Liver (tissue), 9 donors: ENCODE results near the gene DHX15. TPM values are rescaled to one million over a fixed set of nuclear protein-coding genes. Genes with fewer than 3 reads are reported as not detected.

Experiments used
- DNase-seq: peaks from one replicate; pipeline ENCODE4 v3.0.0-alpha.2; 2017; ENCODE audit warnings: low spot score
- H3K27ac ChIP-seq, 2 donors: one replicate each; pipeline ENCODE4 v1.7.0; 2013; ENCODE audit warnings: inconsistent platforms in 2 of 2, low read length in 2 of 2, control low read depth in 1 of 2, low read depth in 1 of 2, mild to moderate bottlenecking in 1 of 2
- H3K27me3 ChIP-seq, 4 donors: one replicate each; pipeline versions ENCODE4 v1.6.1 to v1.7.0; 2013; ENCODE audit warnings: low read length in 3 of 4, inconsistent platforms in 1 of 4, mild to moderate bottlenecking in 1 of 4, moderate library complexity in 1 of 4; ENCODE audit not compliant: control insufficient read depth in 4 of 4, insufficient read depth in 4 of 4
- H3K36me3 ChIP-seq, 4 donors: one replicate each; pipeline versions ENCODE4 v1.6.1 to v1.7.0; 2013; ENCODE audit warnings: low read length in 3 of 4, mild to moderate bottlenecking in 3 of 4, low read depth in 1 of 4, moderate library complexity in 1 of 4; ENCODE audit not compliant: control insufficient read depth in 4 of 4, insufficient read depth in 3 of 4
- H3K4me1 ChIP-seq, 4 donors: one replicate each; pipeline versions ENCODE4 v1.6.1 to v1.7.0; 2013; ENCODE audit warnings: low read length in 3 of 4, mild to moderate bottlenecking in 3 of 4, moderate library complexity in 1 of 4; ENCODE audit not compliant: control insufficient read depth in 4 of 4, insufficient read depth in 4 of 4
- H3K4me3 ChIP-seq, 3 donors: one replicate each; pipeline versions ENCODE4 v1.6.1 to v1.7.0; 2013; ENCODE audit warnings: low read length in 3 of 3, control low read depth in 1 of 3, low read depth in 1 of 3, mild to moderate bottlenecking in 1 of 3
- H3K9ac ChIP-seq, 2 donors: one replicate each; pipeline ENCODE4 v1.7.0; 2013; ENCODE audit warnings: low read length in 2 of 2, mild to moderate bottlenecking in 2 of 2, moderate library complexity in 2 of 2, control low read depth in 1 of 2, low read depth in 1 of 2
- H3K9me3 ChIP-seq, 4 donors: one replicate each; pipeline versions ENCODE4 v1.6.1 to v1.7.0; 2013; ENCODE audit warnings: low read length in 3 of 4; ENCODE audit not compliant: control insufficient read depth in 4 of 4
- FOXA2 ChIP-seq: IDR thresholded peaks from 2 replicates; pipeline ENCODE4 v1.6.1; 2016; ENCODE audit warnings: antibody characterized with exemption
- HNF4A ChIP-seq, 2 donors: conservative IDR thresholded peaks; 2 replicates each; pipeline ENCODE4 v1.6.1; 2016; ENCODE audit warnings: antibody characterized with exemption in 2 of 2, mild to moderate bottlenecking in 2 of 2
- JUND ChIP-seq, 2 donors: IDR thresholded peaks; 2 replicates each; pipeline ENCODE4 v1.6.1; 2016; ENCODE audit warnings: antibody characterized with exemption in 2 of 2
- RAD21 ChIP-seq, 2 donors: IDR thresholded peaks; 2 replicates each; pipeline ENCODE4 v1.6.1; 2016; ENCODE audit warnings: antibody characterized with exemption in 2 of 2, mild to moderate bottlenecking in 2 of 2
- TAF1 ChIP-seq: conservative IDR thresholded peaks from 2 replicates; pipeline ENCODE4 v1.6.1; 2016; ENCODE audit warnings: antibody characterized with exemption, mild to moderate bottlenecking
- YY1 ChIP-seq: IDR thresholded peaks from 2 replicates; pipeline ENCODE4 v1.6.1; 2016; ENCODE audit warnings: antibody characterized with exemption, mild to moderate bottlenecking
- WGBS: extraction: QIAGEN DNeasy Blood & Tissue Kit; methylation state at CpG from one replicate; pipeline ENCODE4 v1.1.7; 2013; 5-methylcytosine and 5-hydroxymethylcytosine counted together
- polyA plus RNA-seq, 2 donors: library from polyadenylated mRNA; stranded (reverse) in 1 of 2; unstranded in 1 of 2; fragments of 200-250 nt in 1 of 2; fragments of >200 nt in 1 of 2; fragmentation: Nextera tagmentation in 1 of 2; extraction: Ambion mirVana in 1 of 2; gene quantifications; one replicate each; pipeline versions ENCODE4 v1.2.1 to v1.2.3, GENCODE V29; 2013 to 2015
- total RNA-seq, 2 donors: library from RNA; depleted of rRNA; stranded (reverse); fragments of >200 nt; gene quantifications; one replicate each; pipeline ENCODE4 v1.2.3, GENCODE V29; 2014
- TF ChIP-seq, protein P1 (sequence below): IDR thresholded peaks from 2 replicates; pipeline ENCODE4 v1.6.1; 2016; ENCODE audit warnings: antibody characterized with exemption
- donor health status: healthy.
- donor health status: healthy.
- donor health status: healthy.
- donor health status: healthy.
- donor health status: healthy.

Gene DHX15
- total and polyA plus RNA-seq, 4 donors = 25.2 to 80.9 (median 51.5) TPM

DNA sequence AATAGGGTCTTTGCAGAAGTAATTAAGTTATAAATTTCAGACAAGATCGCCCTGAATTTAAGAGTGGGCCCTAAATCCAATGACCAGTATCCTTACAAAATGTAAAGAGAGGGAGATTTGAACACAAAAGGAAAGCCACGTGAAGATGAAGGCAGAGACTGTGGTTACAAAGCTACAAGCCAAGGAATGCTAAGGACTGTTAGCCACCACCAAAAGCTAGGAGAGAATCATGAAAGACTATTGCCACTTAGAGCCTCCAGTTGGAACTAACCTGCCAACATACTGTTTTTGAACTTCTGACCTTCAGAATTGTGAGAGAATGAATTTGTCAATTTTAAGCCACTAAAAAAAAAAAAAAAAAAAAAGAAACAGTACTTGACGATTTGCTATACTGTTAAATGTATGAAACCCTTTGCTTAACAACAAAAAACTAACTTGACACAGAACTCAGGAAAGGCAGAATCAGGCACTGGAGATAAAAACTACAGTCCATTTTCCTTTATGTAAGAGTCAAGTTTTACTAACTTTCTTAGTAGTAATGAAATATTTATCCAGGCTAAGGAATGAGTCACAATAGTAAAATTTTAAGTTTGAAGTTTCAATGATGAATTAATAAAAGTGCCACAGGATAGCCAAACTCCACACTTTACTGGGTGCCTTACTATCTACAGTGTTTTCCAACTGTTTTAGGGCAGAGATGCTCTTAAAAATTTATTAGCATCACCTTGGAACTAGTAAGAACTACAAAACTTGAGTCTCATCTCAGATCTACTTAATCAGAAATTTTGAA, 25.1 kb downstream of the DHX15 start:
- Histone ChIP-seq H3K27ac (no peak overlapping the region), H3K4me3 (no peak overlapping the region), H3K36me3 (peaks cover 0 to 5% (median 2%) of the 10 kb centered on the region in 4 donors), H3K4me1 (peaks cover 0 to 17% (median 3%) of the 10 kb centered on the region in 4 donors), H3K27me3 (no peaks in the 10 kb centered on the region), H3K9me3 (peaks cover 0 to 2% (median 0%) of the 10 kb centered on the region in 4 donors), H3K9ac (no peak overlapping the region)
- DNase-seq = no peak
- TF ChIP-seq YY1 (no peak), JUND (IDR thresholded peaks at IDR 0.05) (no peak), TAF1 (no peak)
- TF ChIP-seq, protein P1, sequence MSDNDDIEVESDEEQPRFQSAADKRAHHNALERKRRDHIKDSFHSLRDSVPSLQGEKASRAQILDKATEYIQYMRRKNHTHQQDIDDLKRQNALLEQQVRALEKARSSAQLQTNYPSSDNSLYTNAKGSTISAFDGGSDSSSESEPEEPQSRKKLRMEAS = no peak
- WGBS = 69% methylated on average over 3 of the region's 3 CpGs

DNA sequence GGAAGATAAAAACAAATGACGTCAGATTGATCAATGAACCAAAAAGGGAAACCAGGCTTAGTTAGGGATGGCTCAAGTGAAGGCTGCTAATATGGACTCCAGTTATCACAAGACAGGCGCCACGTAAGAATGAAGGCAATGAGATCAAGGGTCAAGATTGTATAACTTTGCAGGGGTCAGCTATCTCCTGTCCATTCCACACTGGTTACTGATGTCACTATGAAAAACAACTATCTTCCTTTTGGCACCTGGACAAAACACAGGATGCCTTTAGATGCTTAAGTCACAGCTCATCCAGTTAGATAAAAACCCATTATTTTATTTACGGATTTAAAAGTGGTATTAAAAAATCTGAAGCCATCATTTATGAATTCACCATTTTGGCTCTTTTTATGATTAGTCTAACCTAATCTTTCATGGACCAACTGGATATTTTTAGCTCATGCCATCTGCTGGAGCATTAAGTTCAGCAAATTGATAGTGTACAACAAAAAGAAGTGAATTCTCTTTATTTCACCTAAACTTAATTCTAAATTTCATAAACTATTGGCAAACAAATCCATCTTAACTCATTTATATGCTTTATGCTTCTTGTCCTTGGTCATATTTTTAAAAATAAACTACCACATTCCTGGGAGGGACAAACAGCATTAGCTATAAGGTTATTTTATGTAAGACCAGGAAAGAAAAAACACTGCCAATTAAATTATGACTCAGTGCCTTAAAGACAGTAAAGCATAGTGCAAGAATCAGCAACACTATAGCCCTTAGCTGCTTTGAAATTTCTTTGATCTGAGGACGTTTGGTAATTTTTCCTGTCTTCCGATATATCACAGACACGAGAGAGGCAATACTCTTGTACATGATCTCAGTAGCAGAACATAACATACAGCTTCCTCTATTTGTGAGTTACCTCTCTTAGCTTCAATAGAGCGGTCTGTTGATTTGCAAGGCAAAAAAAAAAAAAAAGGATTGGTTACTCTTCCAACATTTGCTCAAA, 27.0 kb downstream of the DHX15 start:
- Histone ChIP-seq H3K9ac (no peak overlapping the region), H3K4me3 (no peak overlapping the region), H3K36me3 (peaks cover 0 to 10% (median 3%) of the 10 kb centered on the region in 4 donors), H3K4me1 (peaks cover 2 to 21% (median 4%) of the 10 kb centered on the region in 4 donors), H3K27ac (no peak overlapping the region), H3K9me3 (peaks cover 0 to 2% (median 0%) of the 10 kb centered on the region in 4 donors), H3K27me3 (no peaks in the 10 kb centered on the region)
- WGBS = 59% methylated on average over 8 of the region's 8 CpGs
- TF ChIP-seq RAD21 (IDR thresholded peaks at IDR 0.05) = no peak
- peak in 1 of 2 donors; percentile 8 for TF ChIP-seq HNF4A (conservative IDR thresholded peaks at IDR 0.05)
- DNase-seq = no peak

DNA sequence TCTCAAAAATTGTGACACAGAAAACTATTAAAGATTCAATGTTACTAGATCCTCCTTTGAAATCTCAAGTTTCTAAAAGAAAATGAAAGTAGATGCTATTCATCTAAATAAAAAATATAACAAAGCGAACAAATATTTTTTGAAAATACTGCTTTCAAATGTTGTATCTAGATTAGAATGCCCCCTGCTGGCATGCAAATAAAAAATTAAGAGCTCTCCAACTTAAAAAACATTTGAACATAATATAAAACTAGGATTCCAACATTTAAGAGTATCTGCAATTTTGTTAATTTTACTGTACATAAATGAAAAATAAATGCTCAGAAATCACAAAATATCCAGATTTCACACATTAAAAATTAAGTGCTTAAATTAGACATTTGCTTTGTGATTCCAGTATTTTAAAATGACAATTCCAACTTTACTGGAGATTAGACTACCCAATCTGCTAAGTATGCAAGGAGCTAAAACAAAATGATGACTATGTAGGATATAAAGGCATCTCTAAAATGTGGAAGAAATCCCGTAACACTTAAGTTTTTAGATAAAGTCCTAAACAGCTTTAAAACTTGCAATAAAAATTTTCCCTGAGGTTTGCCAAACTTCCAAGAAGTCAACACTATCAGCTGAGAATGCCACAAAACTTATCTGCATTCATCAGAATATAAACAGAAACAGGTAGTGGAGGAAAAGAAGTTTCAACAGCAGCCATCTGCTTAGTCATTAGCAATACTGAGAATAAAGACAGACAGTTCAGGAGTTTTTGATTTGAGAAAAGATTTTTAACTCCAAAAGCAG, 32.7 kb downstream of the DHX15 start:
- TF ChIP-seq FOXA2 (no peak), RAD21 (IDR thresholded peaks at IDR 0.05) (peak in 1 of 2 donors; percentile 24)
- Histone ChIP-seq H3K4me1 (peaks cover 2 to 4% (median 4%) of the 10 kb centered on the region in 4 donors), H3K4me3 (no peak overlapping the region), H3K9ac (no peak overlapping the region), H3K27me3 (no peaks in the 10 kb centered on the region), H3K9me3 (no peaks in the 10 kb centered on the region), H3K27ac (no peak overlapping the region), H3K36me3 (peaks cover 0 to 16% (median 13%) of the 10 kb centered on the region in 4 donors)
- 89% methylated on average over 2 of the region's 2 CpGs for WGBS
- DNase-seq = no peak
